ENCODE results near the gene MRPL32. TPM values are rescaled to one million over a fixed set of nuclear protein-coding genes. Genes with fewer than 3 reads are reported as not detected.

The MRPL32 gene
- total RNA-seq, 8 experiments from 2014 or later: 49.4 to 95.6 (median 76.1) TPM

- WGBS, 10 experiments: 0 to 33% (median 6%) methylated on average over 1 to 5 of the region's 5 CpGs
- Histone ChIP-seq H3K4me3 (peak overlapping the region; percentile 64 to 96 (median 84)), H3K4me1 (replicated peaks in 1 of 2) (peaks cover 12 to 15% of the 10 kb centered on the region in 2 donors), H3K27ac (no peak overlapping the region)
- no peak for ATAC-seq (replicated peaks in 6 of 8)
- in situ Hi-C loops (cut with MboI; ENCODE audit: low pct_unique_long_range_greater_than_20kb in 2 of 9, low sequenced_read_pairs in 9 of 9, unreplicated experiment in 9 of 9): loop anchor here in 5 of 9 experiments (10.0 to 25.0 kb wide), 5 partner anchors 181 to 906 kb away; partner anchors contain the start of genes COA1 (in 1 of the 5) and HECW1 (in 1 of the 5)
Measured at GRCh38 chr7:42930889-42931288, 1.3 kb upstream of the MRPL32 start.

- Histone ChIP-seq H3K4me3 (peak overlapping the region; percentile 64 to 96 (median 84)), H3K27ac (peak overlapping the region; percentile 54 to 81), H3K4me1 (replicated peaks in 1 of 2) (peaks cover 12 to 15% of the 10 kb centered on the region in 2 donors)
- ATAC-seq (replicated peaks in 6 of 8): no peak
- WGBS, 10 experiments: 0 to 3% (median 0%) methylated on average over 1 to 12 of the region's 12 CpGs
- in situ Hi-C loops (cut with MboI; ENCODE audit: low pct_unique_long_range_greater_than_20kb in 2 of 9, low sequenced_read_pairs in 9 of 9, unreplicated experiment in 9 of 9): loop anchor here in 5 of 9 experiments (10.0 to 25.0 kb wide), 5 partner anchors 181 to 906 kb away; partner anchors contain the start of genes COA1 (in 1 of the 5) and HECW1 (in 1 of the 5)
Measured at GRCh38 chr7:42931447-42931833, 736 bp upstream of the MRPL32 start.

- ATAC-seq (replicated peaks in 6 of 8): peak; percentile 9 to 30 (median 16)
- peaks cover 12 to 15% of the 10 kb centered on the region in 2 donors for H3K4me1 ChIP-seq (replicated peaks in 1 of 2)
- peak overlapping the region; percentile 54 to 85 for H3K27ac ChIP-seq
- 0 to 3% (median 0%) methylated on average over 1 to 10 of the region's 17 CpGs; no CpG with 5 or more reads in 1 of the 10 experiments for WGBS, 10 experiments
- H3K4me3 ChIP-seq: peak overlapping the region; percentile 64 to 96 (median 84)
- in situ Hi-C loops (cut with MboI; ENCODE audit: low pct_unique_long_range_greater_than_20kb in 2 of 9, low sequenced_read_pairs in 9 of 9, unreplicated experiment in 9 of 9): loop anchor here in 5 of 9 experiments (10.0 to 25.0 kb wide), 5 partner anchors 179 to 904 kb away; partner anchors contain the start of genes COA1 (in 1 of the 5) and HECW1 (in 1 of the 5)
Measured at GRCh38 chr7:42932811-42933591, 825 bp downstream of the MRPL32 start.

- in situ Hi-C loops (cut with MboI; ENCODE audit: low pct_unique_long_range_greater_than_20kb in 2 of 9, low sequenced_read_pairs in 9 of 9, unreplicated experiment in 9 of 9): loop anchor here in 5 of 9 experiments (10.0 to 25.0 kb wide), 5 partner anchors 178 to 903 kb away; partner anchors contain the start of genes COA1 (in 1 of the 5) and HECW1 (in 1 of the 5)
- WGBS, 10 experiments: 78 to 95% (median 88%) methylated on average over 1 to 3 of the region's 3 CpGs
- no peak for ATAC-seq (replicated peaks in 6 of 8)
- peaks cover 12 to 15% of the 10 kb centered on the region in 2 donors for H3K4me1 ChIP-seq (replicated peaks in 1 of 2)
- no peak overlapping the region for H3K4me3 ChIP-seq
- H3K27ac ChIP-seq: no peak overlapping the region
Measured at GRCh38 chr7:42934291-42934690, 2.1 kb downstream of the MRPL32 start.

GRCh38 chr7:42935861-42936260, 3.7 kb downstream of the MRPL32 start:
- ATAC-seq (replicated peaks in 6 of 8): no peak
- Histone ChIP-seq H3K27ac (no peak overlapping the region), H3K4me3 (no peak overlapping the region), H3K4me1 (replicated peaks in 1 of 2) (peaks cover 7% of the 10 kb centered on the region in 2 donors)
- 70 to 100% (median 93%) methylated on average over 1 to 5 of the region's 5 CpGs for WGBS, 10 experiments
- in situ Hi-C loops (cut with MboI; ENCODE audit: low pct_unique_long_range_greater_than_20kb in 2 of 9, low sequenced_read_pairs in 9 of 9, unreplicated experiment in 9 of 9): loop anchor here in 5 of 9 experiments (10.0 to 25.0 kb wide), 5 partner anchors 176 to 901 kb away; partner anchors contain the start of genes COA1 (in 1 of the 5) and HECW1 (in 1 of the 5)

- H3K4me1 ChIP-seq (replicated peaks in 1 of 2): no peaks in the 10 kb centered on the region
- WGBS, 10 experiments: 80 to 100% (median 94%) methylated on average over 1 to 4 of the region's 4 CpGs; no CpG with 5 or more reads in 2 of the 10 experiments
- no peak overlapping the region for H3K27ac ChIP-seq
- in situ Hi-C loops (cut with MboI; ENCODE audit: low pct_unique_long_range_greater_than_20kb in 2 of 9, low sequenced_read_pairs in 9 of 9, unreplicated experiment in 9 of 9): loop anchor here in 5 of 9 experiments (10.0 to 25.0 kb wide), 7 partner anchors 165 to 898 kb away; partner anchors contain the start of genes COA1 (in 1 of the 5) and HECW1 (in 1 of the 5)
- ATAC-seq (replicated peaks in 6 of 8): no peak
- H3K4me3 ChIP-seq: no peak overlapping the region
Measured at GRCh38 chr7:42939457-42940240, 7.5 kb downstream of the MRPL32 start.

- 0 to 100% (median 68%) methylated on average over 1 to 12 of the region's 13 CpGs for WGBS, 10 experiments
- Histone ChIP-seq H3K4me3 (no peak overlapping the region), H3K4me1 (replicated peaks in 1 of 2) (no peaks in the 10 kb centered on the region), H3K27ac (no peak overlapping the region)
- in situ Hi-C loops (cut with MboI; ENCODE audit: low pct_unique_long_range_greater_than_20kb in 2 of 9, low sequenced_read_pairs in 9 of 9, unreplicated experiment in 9 of 9): loop anchor here in 5 of 9 experiments (10.0 to 25.0 kb wide), 6 partner anchors 164 to 896 kb away; partner anchors contain the start of gene HECW1 (in 1 of the 5)
- ATAC-seq (replicated peaks in 6 of 8): peak; percentile 68 to 97 (median 95)
Measured at GRCh38 chr7:42940985-42941847, 9.0 kb downstream of the MRPL32 start.

- H3K27ac ChIP-seq: no peak overlapping the region
- H3K4me1 ChIP-seq (replicated peaks in 1 of 2): no peaks in the 10 kb centered on the region
- peak in 3 of 8 experiments; percentile 60 to 98 (median 87) for ATAC-seq (replicated peaks in 6 of 8)
- WGBS, 10 experiments: 0 to 80% (median 32%) methylated on average over 1 to 3 of the region's 4 CpGs; no CpG with 5 or more reads in 2 of the 10 experiments
- H3K4me3 ChIP-seq: no peak overlapping the region
- in situ Hi-C loops (cut with MboI; ENCODE audit: low pct_unique_long_range_greater_than_20kb in 2 of 9, low sequenced_read_pairs in 9 of 9, unreplicated experiment in 9 of 9): loop anchor here in 5 of 9 experiments (10.0 to 25.0 kb wide), 6 partner anchors 159 to 891 kb away; partner anchors contain the start of gene HECW1 (in 1 of the 5)
Measured at GRCh38 chr7:42945821-42946626, 13.8 kb downstream of the MRPL32 start.

- H3K4me1 ChIP-seq (replicated peaks in 1 of 2): no peaks in the 10 kb centered on the region
- no peak overlapping the region for H3K27ac ChIP-seq
- in situ Hi-C loops (cut with MboI; ENCODE audit: low pct_unique_long_range_greater_than_20kb in 2 of 9, low sequenced_read_pairs in 9 of 9, unreplicated experiment in 9 of 9): loop anchor here in 5 of 9 experiments (10.0 to 25.0 kb wide), 6 partner anchors 158 to 891 kb away; partner anchors contain the start of gene HECW1 (in 1 of the 5)
- no peak for ATAC-seq (replicated peaks in 6 of 8)
- WGBS, 10 experiments: 80 to 100% (median 100%) methylated on average over 1 to 2 of the region's 2 CpGs; no CpG with 5 or more reads in 3 of the 10 experiments
- H3K4me3 ChIP-seq: no peak overlapping the region
Measured at GRCh38 chr7:42946627-42946950, 14.4 kb downstream of the MRPL32 start.

GRCh38 chr7:42947521-42947920, 15.3 kb downstream of the MRPL32 start:
- WGBS, 10 experiments: 5 to 100% (median 78%) methylated on average over 1 to 2 of the region's 2 CpGs; no CpG with 5 or more reads in 2 of the 10 experiments
- Histone ChIP-seq H3K4me3 (no peak overlapping the region), H3K27ac (no peak overlapping the region), H3K4me1 (replicated peaks in 1 of 2) (no peaks in the 10 kb centered on the region)
- in situ Hi-C loops (cut with MboI; ENCODE audit: low pct_unique_long_range_greater_than_20kb in 2 of 9, low sequenced_read_pairs in 9 of 9, unreplicated experiment in 9 of 9): loop anchor here in 5 of 9 experiments (10.0 to 25.0 kb wide), 6 partner anchors 157 to 890 kb away; partner anchors contain the start of gene HECW1 (in 1 of the 5)
- ATAC-seq (replicated peaks in 6 of 8): no peak

GRCh38 chr7:42950417-42950816, 18.2 kb downstream of the MRPL32 start:
- in situ Hi-C loops (cut with MboI; ENCODE audit: low pct_unique_long_range_greater_than_20kb in 2 of 9, low sequenced_read_pairs in 9 of 9, unreplicated experiment in 9 of 9): loop anchor here in 1 of 9 experiments (25.0 kb wide), 1 partner anchor 762 kb away; no protein-coding TSS in a partner anchor
- Histone ChIP-seq H3K27ac (no peak overlapping the region), H3K4me1 (replicated peaks in 1 of 2) (no peaks in the 10 kb centered on the region), H3K4me3 (no peak overlapping the region)
- no peak for ATAC-seq (replicated peaks in 6 of 8)
- WGBS, 10 experiments: 52 to 100% (median 78%) methylated on average over 1 to 3 of the region's 3 CpGs; no CpG with 5 or more reads in 4 of the 10 experiments

Measured in motor neuron (in vitro differentiated cells).